ENCODE measurements around the gene C2orf42. TPM values are rescaled to one million over a fixed set of nuclear protein-coding genes. Genes with fewer than 3 reads are reported as not detected.

The C2orf42 gene
- total and polyA plus RNA-seq, 9 donors: 8.3 to 26.1 (median 21.4) TPM

- DNase-seq: peak in 2 of 5 donors; percentile 9 to 10
Observed at GRCh38 chr2:70118798-70119454, 71.9 kb downstream of the C2orf42 start.

DNA sequence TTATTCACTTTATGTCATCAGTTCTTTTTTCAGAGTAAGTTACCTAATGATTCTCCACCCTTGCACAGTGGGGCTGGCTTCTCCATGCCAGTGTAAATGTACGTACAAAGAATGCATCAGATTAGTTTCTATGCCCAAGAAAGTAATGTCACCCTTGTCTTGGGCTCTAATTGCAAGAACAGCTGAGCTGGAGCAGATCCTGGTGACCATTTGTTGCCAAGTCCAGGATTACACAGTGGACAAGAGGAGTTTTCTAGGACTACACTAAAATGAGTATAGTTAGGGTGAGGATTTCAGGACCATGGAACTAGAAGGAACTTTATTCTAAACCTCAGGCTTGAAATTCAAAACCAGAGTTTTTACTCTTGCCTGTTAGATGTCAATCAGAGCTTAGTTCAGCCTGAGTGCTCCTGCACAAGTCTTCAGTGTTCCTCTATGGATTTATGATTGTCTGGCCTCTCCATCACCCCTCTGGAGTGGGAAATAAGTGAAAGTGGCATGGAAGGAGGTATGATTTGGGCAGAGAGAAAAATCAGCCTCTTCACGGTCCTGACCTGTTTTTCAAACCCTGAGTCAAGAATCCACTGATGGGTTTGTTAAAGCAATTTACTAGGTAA lies 73.8 kb downstream of the C2orf42 start:
- Histone ChIP-seq H3K4me3 (no peak overlapping the region), H3K4me1 (ENCODE audit: insufficient read depth) (peaks cover 1% of the 10 kb centered on the region), H3K27me3 (no peaks in the 10 kb centered on the region), H3K9me3 (no peaks in the 10 kb centered on the region), H3K27ac (no peak overlapping the region), H3K36me3 (no peaks in the 10 kb centered on the region)
- peak in 1 of 5 donors; percentile 1 for DNase-seq
- TF ChIP-seq POLR2A (IDR thresholded peaks at IDR 0.05): no peak
- TF ChIP-seq EP300 (IDR thresholded peaks at IDR 0.05): no peak
- TF ChIP-seq, protein P1, sequence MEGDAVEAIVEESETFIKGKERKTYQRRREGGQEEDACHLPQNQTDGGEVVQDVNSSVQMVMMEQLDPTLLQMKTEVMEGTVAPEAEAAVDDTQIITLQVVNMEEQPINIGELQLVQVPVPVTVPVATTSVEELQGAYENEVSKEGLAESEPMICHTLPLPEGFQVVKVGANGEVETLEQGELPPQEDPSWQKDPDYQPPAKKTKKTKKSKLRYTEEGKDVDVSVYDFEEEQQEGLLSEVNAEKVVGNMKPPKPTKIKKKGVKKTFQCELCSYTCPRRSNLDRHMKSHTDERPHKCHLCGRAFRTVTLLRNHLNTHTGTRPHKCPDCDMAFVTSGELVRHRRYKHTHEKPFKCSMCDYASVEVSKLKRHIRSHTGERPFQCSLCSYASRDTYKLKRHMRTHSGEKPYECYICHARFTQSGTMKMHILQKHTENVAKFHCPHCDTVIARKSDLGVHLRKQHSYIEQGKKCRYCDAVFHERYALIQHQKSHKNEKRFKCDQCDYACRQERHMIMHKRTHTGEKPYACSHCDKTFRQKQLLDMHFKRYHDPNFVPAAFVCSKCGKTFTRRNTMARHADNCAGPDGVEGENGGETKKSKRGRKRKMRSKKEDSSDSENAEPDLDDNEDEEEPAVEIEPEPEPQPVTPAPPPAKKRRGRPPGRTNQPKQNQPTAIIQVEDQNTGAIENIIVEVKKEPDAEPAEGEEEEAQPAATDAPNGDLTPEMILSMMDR (IDR thresholded peaks at IDR 0.05): no peak
- WGBS, 3 donors: 80 to 91% (median 85%) methylated on average over 2 of the region's 2 CpGs
- intact Hi-C loops (cut with DNase I): no loop called here

More at GRCh38 chr2:70118798-70119454, 71.9 kb downstream of the C2orf42 start:
- Histone ChIP-seq H3K27me3 (no peaks in the 10 kb centered on the region), H3K4me1 (ENCODE audit: insufficient read depth) (peaks cover 1% of the 10 kb centered on the region), H3K4me3 (no peak overlapping the region), H3K27ac (no peak overlapping the region), H3K9me3 (no peaks in the 10 kb centered on the region), H3K36me3 (no peaks in the 10 kb centered on the region)
- intact Hi-C loops (cut with DNase I): no loop called here
- 45 to 56% (median 54%) methylated on average over 4 of the region's 4 CpGs for WGBS, 3 donors
- no peak for TF ChIP-seq EP300 (IDR thresholded peaks at IDR 0.05)
- TF ChIP-seq POLR2A (IDR thresholded peaks at IDR 0.05): no peak
- TF ChIP-seq, protein P1 (IDR thresholded peaks at IDR 0.05): no peak

DNA sequence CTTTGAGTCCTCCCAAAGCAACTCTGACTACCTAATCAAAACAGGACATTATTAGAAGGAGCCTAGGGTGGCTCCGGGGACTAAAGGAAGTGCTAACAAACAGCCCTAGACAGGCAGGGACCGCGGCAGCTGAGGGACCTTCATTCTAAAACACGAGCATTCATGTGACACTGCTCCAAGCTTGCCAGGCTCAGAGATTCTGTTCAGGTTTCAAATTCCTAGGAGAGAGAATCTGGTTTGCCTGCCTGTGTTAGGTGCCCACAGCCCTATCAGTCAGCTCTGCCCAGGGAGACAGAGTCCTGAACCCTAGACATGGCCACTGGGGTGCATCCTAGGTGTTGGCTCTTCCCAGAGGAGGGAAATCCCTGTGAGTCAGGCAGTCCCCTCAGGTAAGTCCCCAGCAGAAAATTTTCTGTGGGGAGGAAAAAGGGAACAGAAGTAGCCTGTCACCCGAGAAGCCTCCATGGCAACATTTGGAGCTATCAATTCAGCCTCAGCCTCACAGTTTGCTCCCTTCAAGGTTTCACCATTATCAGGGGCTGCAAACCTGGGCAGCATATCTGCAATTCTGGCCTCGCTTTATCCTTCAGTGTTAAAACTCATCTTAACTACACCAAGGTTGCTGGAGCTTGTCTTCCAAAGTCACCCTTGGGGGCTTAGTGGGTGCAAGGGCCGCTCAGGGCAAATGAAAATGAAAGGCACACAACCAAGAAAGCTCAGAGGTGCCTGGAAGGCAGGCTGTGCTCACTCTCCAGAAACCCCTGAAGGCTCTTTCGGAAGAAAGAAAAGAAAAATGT lies 75.0 kb downstream of the C2orf42 start:
- Histone ChIP-seq H3K27ac (no peak overlapping the region), H3K9me3 (no peaks in the 10 kb centered on the region), H3K36me3 (no peaks in the 10 kb centered on the region), H3K4me1 (ENCODE audit: insufficient read depth) (no peaks in the 10 kb centered on the region), H3K4me3 (no peak overlapping the region), H3K27me3 (no peaks in the 10 kb centered on the region)
- intact Hi-C loops (cut with DNase I): no loop called here
- WGBS, 3 donors: 75 to 83% (median 79%) methylated on average over 8 of the region's 8 CpGs
- DNase-seq: peak in 2 of 5 donors; percentile 7 to 9
- no peak for TF ChIP-seq EP300 (IDR thresholded peaks at IDR 0.05)
- no peak for TF ChIP-seq POLR2A (IDR thresholded peaks at IDR 0.05)
- TF ChIP-seq, protein P1 (IDR thresholded peaks at IDR 0.05): no peak

GRCh38 chr2:70113359-70114070 lies 77.3 kb downstream of the C2orf42 start:
- DNase-seq: no peak
- 87 to 89% (median 88%) methylated on average over 4 of the region's 4 CpGs for WGBS, 3 donors
- Histone ChIP-seq H3K27ac (no peak overlapping the region), H3K4me1 (ENCODE audit: insufficient read depth) (no peaks in the 10 kb centered on the region), H3K27me3 (no peaks in the 10 kb centered on the region), H3K36me3 (no peaks in the 10 kb centered on the region), H3K4me3 (no peak overlapping the region), H3K9me3 (no peaks in the 10 kb centered on the region)
- TF ChIP-seq POLR2A (IDR thresholded peaks at IDR 0.05) (no peak), EP300 (IDR thresholded peaks at IDR 0.05) (no peak)
- TF ChIP-seq, protein P1 (IDR thresholded peaks at IDR 0.05): no peak
- intact Hi-C loops (cut with DNase I): no loop called here
